Endothelial cell of umbilical vein (primary cell): ENCODE results near the gene CCL17. TPM values are rescaled to one million over a fixed set of nuclear protein-coding genes. Genes with fewer than 3 reads are reported as not detected.

Experiments
- BruUV-seq: library from RNA; stranded (reverse); fragments of 400-500 nt; replicated peaks from 2 replicates; lab custom pipeline; 2021; lab: Mats Ljungman, UMichigan
- CTCF ChIA-PET: fragments of 300-600, 350-600 bp; sonication (Branson Sonifier 250); formaldehyde crosslinking; loops from one replicate; lab custom pipeline; 2021; ENCODE audit warnings: antibody characterized with exemption, inconsistent platforms; lab: Charles Lee
- POLR2A ChIA-PET: fragments of 300-600, 350-600 bp; sonication (Branson Sonifier 250); formaldehyde crosslinking; loops from one replicate; lab custom pipeline; 2021; ENCODE audit warnings: antibody characterized with exemption, inconsistent platforms; lab: Charles Lee
- DNase-seq: peaks from one replicate; pipeline ENCODE4 v3.0.0-alpha.2; 2011; ENCODE audit warnings: low read depth, low spot score
- FAIRE-seq: peaks from 2 replicates; lab custom pipeline; 2011; peaks lifted over from hg19 to GRCh38; lab: Jason Lieb, UNC
- H2AFZ ChIP-seq: 2 replicates; pipeline ENCODE4 v1.6.0; 2012; ENCODE audit warnings: low read depth, low read length, control low read depth, inconsistent platforms
- H3K27ac ChIP-seq: 2 replicates; pipeline ENCODE4 v1.5.1; 2011; ENCODE audit warnings: low read depth, mild to moderate bottlenecking, control low read depth, low read length, moderate library complexity; ENCODE audit not compliant: insufficient read depth
- H3K27me3 ChIP-seq, 2 experiments: 2 replicates each; pipeline versions ENCODE4 v1.6.0 to v1.6.1; 2011; ENCODE audit warnings: low read length in 2 of 2, mixed read lengths in 1 of 2; ENCODE audit not compliant: control insufficient read depth in 2 of 2, insufficient read depth in 2 of 2
- H3K36me3 ChIP-seq, 2 experiments: 2 replicates in 1 of 2; 3 replicates in 1 of 2; pipeline ENCODE4 v1.5.1; 2011; ENCODE audit warnings: low read length in 2 of 2, mild to moderate bottlenecking in 1 of 2, moderate library complexity in 1 of 2; ENCODE audit not compliant: control insufficient read depth in 2 of 2, insufficient read depth in 2 of 2; ENCODE audit errors: extremely low read depth in 1 of 2
- H3K4me1 ChIP-seq: 3 replicates; pipeline ENCODE4 v1.5.1; 2011; ENCODE audit warnings: mild to moderate bottlenecking, low read length; ENCODE audit not compliant: control insufficient read depth, insufficient read depth; ENCODE audit errors: extremely low read depth
- H3K4me2 ChIP-seq: 2 replicates; pipeline ENCODE4 v1.6.1; 2011; ENCODE audit warnings: low read length, control low read depth, mixed read lengths; ENCODE audit not compliant: insufficient read depth
- H3K4me3 ChIP-seq, 3 experiments: fragments of 200-600 bp in 1 of 3; sonication (generic), shearing (Covaris generic) in 1 of 3; replicated peaks in 1 of 3; 2 replicates each; pipeline ENCODE4 v1.5.1; 2011 to 2016; ENCODE audit warnings: control low read depth in 3 of 3, low read length in 3 of 3, mild to moderate bottlenecking in 2 of 3, inconsistent platforms in 1 of 3, low read depth in 1 of 3, moderate library complexity in 1 of 3; ENCODE audit not compliant: insufficient read depth in 1 of 3
- H3K79me2 ChIP-seq: 2 replicates; pipeline ENCODE4 v1.6.0; 2012; ENCODE audit warnings: low read length, inconsistent platforms; ENCODE audit not compliant: control insufficient read depth, insufficient read depth
- H3K9ac ChIP-seq: replicated peaks from 2 replicates; pipeline ENCODE3; 2011; ENCODE audit warnings: low read length, control low read depth; ENCODE audit not compliant: insufficient read depth; ENCODE audit errors: extremely low read depth
- H3K9me1 ChIP-seq: replicated peaks from 3 replicates; pipeline ENCODE4 v1.6.0; 2011; ENCODE audit warnings: mild to moderate bottlenecking, low read length; ENCODE audit not compliant: control insufficient read depth, insufficient read depth; ENCODE audit errors: extremely low read depth
- H3K9me3 ChIP-seq: replicated peaks from 2 replicates; pipeline ENCODE4 v1.5.1; 2012; ENCODE audit warnings: low read length, inconsistent platforms; ENCODE audit not compliant: control insufficient read depth, insufficient read depth
- H4K20me1 ChIP-seq: replicated peaks from 2 replicates; pipeline ENCODE3; 2011; ENCODE audit warnings: mild to moderate bottlenecking, low read length; ENCODE audit not compliant: control insufficient read depth, insufficient read depth; ENCODE audit errors: extremely low read depth
- EZH2 ChIP-seq: IDR thresholded peaks from 2 replicates; pipeline ENCODE4 v1.6.1; 2012; ENCODE audit warnings: borderline replicate concordance, low read depth, mild to moderate bottlenecking, moderate library complexity, low read length, inconsistent platforms; ENCODE audit not compliant: severe bottlenecking
- FOS ChIP-seq: IDR thresholded peaks from 2 replicates; pipeline ENCODE4 v1.6.1; 2011; ENCODE audit warnings: mild to moderate bottlenecking, low read length, moderate library complexity, borderline replicate concordance; ENCODE audit not compliant: insufficient read depth
- GATA2 ChIP-seq: IDR thresholded peaks from 2 replicates; pipeline ENCODE4 v1.7.0; 2011; ENCODE audit warnings: low read depth, mild to moderate bottlenecking, moderate library complexity, mixed read lengths, low read length; ENCODE audit not compliant: insufficient read length, insufficient read depth
- JUN ChIP-seq: IDR thresholded peaks from 2 replicates; pipeline ENCODE4 v1.6.1; 2011; ENCODE audit warnings: borderline replicate concordance, low read depth; ENCODE audit not compliant: insufficient read length, insufficient read depth
- MAX ChIP-seq: IDR thresholded peaks from 2 replicates; pipeline ENCODE4 v1.6.1; 2011; ENCODE audit not compliant: insufficient read depth, insufficient read length
- MYC ChIP-seq: IDR thresholded peaks from one replicate; pipeline ENCODE4 v1.6.1; 2011; ENCODE audit warnings: mild to moderate bottlenecking, low read depth, low read length
- POLR2A ChIP-seq: IDR thresholded peaks from 2 replicates; pipeline ENCODE4 v1.6.1; 2012; ENCODE audit warnings: low read depth, mild to moderate bottlenecking, control low read depth, low read length
- POLR2AphosphoS5 ChIP-seq: IDR thresholded peaks from 2 replicates; pipeline ENCODE4 v1.6.1; 2012; ENCODE audit warnings: low read depth, mild to moderate bottlenecking, control low read depth, low read length, moderate library complexity; ENCODE audit not compliant: insufficient read depth
- dilution Hi-C: fragments of 300-500 bp; cut with MboI; formaldehyde crosslinking; loops from one replicate; pipeline ENCODE4 v1.15.0; 2019; ENCODE audit warnings: low sequenced_read_pairs; ENCODE audit not compliant: extremely low pct_ligation_motif_present
- intact Hi-C: fragments of 100-400 bp; cut with micrococcal nuclease; formaldehyde crosslinking; loops from one replicate; pipeline ENCODE4 v1.10.0; 2022
- polyA plus RNA-seq, 4 experiments: library from polyadenylated mRNA; depleted of rRNA in 3 of 4; stranded (reverse) in 3 of 4; unstranded in 1 of 4; fragments of >200 nt; gene quantifications; 2 replicates each; pipeline versions ENCODE4 v1.2.1 to v1.2.3, GENCODE V29; 2011 to 2012; ENCODE audit warnings: missing spikeins in 1 of 4
- total RNA-seq: library from RNA; stranded (reverse); gene quantifications from 2 replicates; pipeline ENCODE4 v1.2.3, GENCODE V29; 2021
- TF ChIP-seq, protein P1 (sequence below), 2 donors: IDR thresholded peaks; 1 replicate in 1 of 2; 2 replicates in 1 of 2; pipeline ENCODE4 v1.5.1; 2011; ENCODE audit warnings: low read length in 2 of 2, mild to moderate bottlenecking in 2 of 2, moderate library complexity in 2 of 2, control low read depth in 1 of 2, inconsistent platforms in 1 of 2, low read depth in 1 of 2; ENCODE audit not compliant: insufficient read depth in 1 of 2; ENCODE audit errors: extremely low read depth in 1 of 2

Gene CCL17
- total and polyA plus RNA-seq, 2 donors (not counting 3 experiments of a cell fraction or from before 2014, with no cell fraction given), result not detected

- TF ChIP-seq MAX (no peak), EZH2 (no peak), POLR2AphosphoS5 (no peak)
- CTCF ChIA-PET, result interaction anchor here (0.6 to 4.1 kb wide), 16 partner anchors 8 to 74 kb away, joined by 3 to 40 read pairs (median 6); partner anchors contain the start of genes CCDC102A, CIAPIN1 and COQ9
- Histone ChIP-seq H3K9me1 (no peaks in the 10 kb centered on the region), H3K36me3 (peaks cover 3 to 40% of the 10 kb centered on the region in 2 experiments), H3K79me2 (peaks cover 18% of the 10 kb centered on the region), H3K9ac (peak overlapping the region; percentile 72), H3K4me1 (peaks cover 6% of the 10 kb centered on the region), H3K27me3 (no peaks in the 10 kb centered on the region), H2AFZ (no peak overlapping the region), H3K4me3 (peak overlapping the region; percentile 59 to 85 (median 79)), H3K27ac (peak overlapping the region; percentile 14), H3K9me3 (no peaks in the 10 kb centered on the region), H4K20me1 (no peaks in the 10 kb centered on the region), H3K4me2 (peak overlapping the region; percentile 87)
- dilution Hi-C loops (no loop called here), intact Hi-C loops (loop anchor here (1.0 kb wide), 2 partner anchors 16 to 56 kb away; partner anchors contain the start of genes CIAPIN1 and COQ9)
- no TSS peak for BruUV-seq
- POLR2A ChIA-PET, result no interaction called here
- FAIRE-seq, result no peak
- DNase-seq, result peak; percentile 27
These were observed 58.4 kb downstream of the CCL17 start for GRCh38 chr16:57462978-57463362.

GRCh38 chr16:57464523-57464922, 60.0 kb downstream of the CCL17 start:
- peaks cover 18% of the 10 kb centered on the region for H3K79me2 ChIP-seq
- H3K27ac ChIP-seq, result no peak overlapping the region
- no peak overlapping the region for H3K4me2 ChIP-seq
- no peak overlapping the region for H2AFZ ChIP-seq
- H3K4me1 ChIP-seq, result peaks cover 6% of the 10 kb centered on the region
- TF ChIP-seq JUN, result no peak
- TF ChIP-seq FOS, result no peak
- no peak for TF ChIP-seq GATA2
- TF ChIP-seq MAX, result no peak
- no peak for TF ChIP-seq POLR2AphosphoS5
- no peak for TF ChIP-seq POLR2A
- TF ChIP-seq MYC, result no peak
- TF ChIP-seq, protein P1, sequence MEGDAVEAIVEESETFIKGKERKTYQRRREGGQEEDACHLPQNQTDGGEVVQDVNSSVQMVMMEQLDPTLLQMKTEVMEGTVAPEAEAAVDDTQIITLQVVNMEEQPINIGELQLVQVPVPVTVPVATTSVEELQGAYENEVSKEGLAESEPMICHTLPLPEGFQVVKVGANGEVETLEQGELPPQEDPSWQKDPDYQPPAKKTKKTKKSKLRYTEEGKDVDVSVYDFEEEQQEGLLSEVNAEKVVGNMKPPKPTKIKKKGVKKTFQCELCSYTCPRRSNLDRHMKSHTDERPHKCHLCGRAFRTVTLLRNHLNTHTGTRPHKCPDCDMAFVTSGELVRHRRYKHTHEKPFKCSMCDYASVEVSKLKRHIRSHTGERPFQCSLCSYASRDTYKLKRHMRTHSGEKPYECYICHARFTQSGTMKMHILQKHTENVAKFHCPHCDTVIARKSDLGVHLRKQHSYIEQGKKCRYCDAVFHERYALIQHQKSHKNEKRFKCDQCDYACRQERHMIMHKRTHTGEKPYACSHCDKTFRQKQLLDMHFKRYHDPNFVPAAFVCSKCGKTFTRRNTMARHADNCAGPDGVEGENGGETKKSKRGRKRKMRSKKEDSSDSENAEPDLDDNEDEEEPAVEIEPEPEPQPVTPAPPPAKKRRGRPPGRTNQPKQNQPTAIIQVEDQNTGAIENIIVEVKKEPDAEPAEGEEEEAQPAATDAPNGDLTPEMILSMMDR (IDR thresholded peaks at IDR 0.05; ENCODE audit: extremely low read depth in 1 of 2, insufficient read depth in 1 of 2, low read depth in 1 of 2, low read length in 2 of 2), result no peak
- TF ChIP-seq EZH2, result no peak
- no peaks in the 10 kb centered on the region for H3K9me3 ChIP-seq
- intact Hi-C loops, result no loop called here
- no peaks in the 10 kb centered on the region for H4K20me1 ChIP-seq
- ChIA-PET CTCF (interaction anchor here (0.9 to 4.1 kb wide), 3 partner anchors 10 to 55 kb away, joined by 3 to 40 read pairs (median 25); no protein-coding TSS in a partner anchor), POLR2A (no interaction called here)
- H3K36me3 ChIP-seq, result peaks cover 8 to 42% of the 10 kb centered on the region in 2 experiments
- no TSS peak for BruUV-seq
- dilution Hi-C loops, result no loop called here
- no peak overlapping the region for H3K9ac ChIP-seq
- FAIRE-seq (no peak), DNase-seq (no peak)
- no peaks in the 10 kb centered on the region for H3K27me3 ChIP-seq
- H3K4me3 ChIP-seq, result no peak overlapping the region
- H3K9me1 ChIP-seq, result no peaks in the 10 kb centered on the region
